Measurements from ENCODE around the gene ATP5F1E.

- TF ChIP-seq, protein P1, sequence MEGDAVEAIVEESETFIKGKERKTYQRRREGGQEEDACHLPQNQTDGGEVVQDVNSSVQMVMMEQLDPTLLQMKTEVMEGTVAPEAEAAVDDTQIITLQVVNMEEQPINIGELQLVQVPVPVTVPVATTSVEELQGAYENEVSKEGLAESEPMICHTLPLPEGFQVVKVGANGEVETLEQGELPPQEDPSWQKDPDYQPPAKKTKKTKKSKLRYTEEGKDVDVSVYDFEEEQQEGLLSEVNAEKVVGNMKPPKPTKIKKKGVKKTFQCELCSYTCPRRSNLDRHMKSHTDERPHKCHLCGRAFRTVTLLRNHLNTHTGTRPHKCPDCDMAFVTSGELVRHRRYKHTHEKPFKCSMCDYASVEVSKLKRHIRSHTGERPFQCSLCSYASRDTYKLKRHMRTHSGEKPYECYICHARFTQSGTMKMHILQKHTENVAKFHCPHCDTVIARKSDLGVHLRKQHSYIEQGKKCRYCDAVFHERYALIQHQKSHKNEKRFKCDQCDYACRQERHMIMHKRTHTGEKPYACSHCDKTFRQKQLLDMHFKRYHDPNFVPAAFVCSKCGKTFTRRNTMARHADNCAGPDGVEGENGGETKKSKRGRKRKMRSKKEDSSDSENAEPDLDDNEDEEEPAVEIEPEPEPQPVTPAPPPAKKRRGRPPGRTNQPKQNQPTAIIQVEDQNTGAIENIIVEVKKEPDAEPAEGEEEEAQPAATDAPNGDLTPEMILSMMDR (IDR thresholded peaks at IDR 0.05; ENCODE audit: low read length), result no peak
- no peak for TF ChIP-seq EZH2 (IDR thresholded peaks at IDR 0.05; ENCODE audit: borderline replicate concordance, low read length)
Observed at GRCh38 chr20:59068534-59068933, 36.4 kb upstream of the ATP5F1E start.
